GM21723 (cell line): ENCODE data around the gene CSAD.
"Not testable (repeated sequence)": the region's sequence is repeated elsewhere in the genome, so short reads cannot be mapped to it uniquely, and the experiment has no call there.

Experiments
- ATAC-seq: cut with Tn5 transposase; IDR thresholded peaks from one replicate; pipeline ENCODE4 v1.9.1; 2021; ENCODE audit warnings: mild to moderate bottlenecking, moderate library complexity; ENCODE audit not compliant: unreplicated experiment

The CSAD gene

DNA sequence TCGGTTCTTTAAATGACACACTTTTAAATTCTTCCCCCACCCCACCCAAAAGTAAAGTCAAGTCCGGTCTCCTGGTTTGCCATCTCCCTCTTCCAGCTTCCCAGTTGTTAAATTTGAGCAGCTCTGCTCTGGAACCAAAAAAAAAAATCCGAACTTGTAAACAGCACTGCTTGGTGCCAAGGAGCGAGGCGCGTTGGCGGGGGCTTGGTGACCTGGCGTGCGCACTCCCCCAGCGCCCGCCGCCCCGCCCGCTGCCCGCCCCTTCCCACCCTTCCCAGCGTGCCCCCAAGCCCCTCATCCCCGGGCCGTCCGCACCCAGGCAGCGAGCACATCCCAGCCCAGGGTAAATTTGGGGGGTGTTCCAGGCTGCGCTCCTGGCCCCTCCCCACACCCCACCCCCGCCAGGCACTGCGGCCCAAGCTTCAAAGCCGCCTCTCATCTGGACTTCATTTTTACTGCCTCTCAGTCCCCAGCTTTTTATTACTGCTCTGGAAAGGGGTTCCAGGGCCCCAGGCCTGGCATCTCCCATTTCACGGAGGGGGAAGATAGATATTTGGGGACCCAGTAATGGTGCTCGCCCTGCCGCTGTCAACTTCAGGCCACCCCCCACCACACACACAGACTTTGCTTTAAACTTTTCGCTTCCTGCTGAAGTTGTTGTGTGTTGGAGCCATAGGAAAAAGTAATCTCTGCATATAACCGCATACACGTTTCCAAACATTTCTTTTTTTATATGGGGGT is 38.0 kb upstream of the CSAD start:
- no peak for ATAC-seq

DNA sequence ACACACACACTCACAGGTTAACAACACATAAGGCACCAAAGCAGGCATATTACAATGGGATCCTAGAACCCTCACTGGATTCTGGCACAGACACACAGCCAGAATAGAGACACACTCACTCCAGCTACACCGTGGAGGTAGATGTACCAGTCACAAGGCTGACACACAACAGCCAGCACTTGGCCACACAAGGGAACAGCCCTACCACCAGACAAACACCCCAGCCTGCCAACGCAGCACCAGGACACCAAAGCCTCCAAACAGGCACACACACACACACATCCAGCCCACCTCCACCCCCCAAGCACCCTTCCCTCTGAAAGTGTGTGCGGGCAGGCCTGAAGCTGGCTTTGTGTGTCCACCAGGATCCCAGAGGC is 37.2 kb upstream of the CSAD start:
- no peak for ATAC-seq

DNA sequence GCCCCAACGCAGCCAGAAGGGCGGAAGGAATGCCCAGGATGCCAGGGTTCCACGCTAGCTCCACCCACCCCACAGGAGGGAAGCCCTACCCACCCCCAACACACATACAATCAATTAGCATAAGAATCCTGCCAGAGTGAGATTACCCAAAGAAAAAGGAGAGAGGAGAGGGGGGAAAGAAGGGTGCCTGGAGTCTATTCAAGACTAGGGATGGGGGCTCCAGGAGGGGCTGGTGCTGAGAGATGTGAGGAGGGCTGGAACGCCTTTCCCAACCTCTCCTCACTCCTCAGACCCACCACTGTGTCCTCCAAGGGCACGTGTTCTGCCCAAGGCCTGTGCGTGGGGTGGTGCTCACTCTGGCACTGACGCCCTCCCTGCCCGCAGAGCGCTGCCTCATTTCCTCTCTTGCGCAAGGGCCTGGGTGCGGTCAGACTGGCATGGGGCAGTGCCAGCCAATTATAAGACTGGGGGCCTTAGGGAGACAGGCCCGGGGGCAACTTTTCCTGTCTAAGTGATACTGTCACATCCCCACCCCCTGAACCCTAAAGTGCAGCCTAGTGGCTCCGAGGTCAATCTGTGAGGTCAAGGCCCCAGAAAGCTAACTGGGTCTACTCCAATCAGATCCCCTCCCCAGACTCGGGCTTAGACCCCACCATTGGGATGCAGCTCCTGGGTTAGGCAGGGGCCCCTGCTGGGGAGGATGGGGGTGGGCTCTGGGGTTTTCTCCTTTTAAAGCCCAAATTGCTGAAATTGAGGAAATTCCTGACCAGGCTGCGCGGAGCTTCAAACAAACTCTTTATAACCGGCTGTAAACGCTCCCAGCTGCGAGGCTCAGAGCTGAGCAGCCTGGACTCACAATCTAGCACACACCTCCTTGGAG is 36.6 kb upstream of the CSAD start:
- no peak for ATAC-seq

DNA sequence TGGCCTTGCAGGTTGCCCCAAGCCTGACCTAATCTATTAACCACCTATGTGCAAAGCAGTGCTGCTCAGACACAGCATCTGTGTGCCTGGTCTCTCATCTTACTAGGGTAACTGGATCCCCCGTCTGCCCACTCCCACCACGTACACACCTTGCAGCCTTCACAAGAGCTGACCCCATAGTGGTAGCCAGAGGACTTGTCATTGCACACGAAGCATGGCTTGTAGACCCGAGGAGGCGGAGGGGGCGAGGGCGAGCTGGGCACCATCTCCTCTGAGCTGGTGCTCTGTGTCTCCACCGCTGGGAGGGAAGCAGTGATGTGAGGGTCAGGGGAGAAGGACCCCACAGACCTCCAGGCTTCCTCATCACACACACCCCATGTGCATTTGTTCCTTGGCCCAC is 34.8 kb upstream of the CSAD start:
- no peak for ATAC-seq

DNA sequence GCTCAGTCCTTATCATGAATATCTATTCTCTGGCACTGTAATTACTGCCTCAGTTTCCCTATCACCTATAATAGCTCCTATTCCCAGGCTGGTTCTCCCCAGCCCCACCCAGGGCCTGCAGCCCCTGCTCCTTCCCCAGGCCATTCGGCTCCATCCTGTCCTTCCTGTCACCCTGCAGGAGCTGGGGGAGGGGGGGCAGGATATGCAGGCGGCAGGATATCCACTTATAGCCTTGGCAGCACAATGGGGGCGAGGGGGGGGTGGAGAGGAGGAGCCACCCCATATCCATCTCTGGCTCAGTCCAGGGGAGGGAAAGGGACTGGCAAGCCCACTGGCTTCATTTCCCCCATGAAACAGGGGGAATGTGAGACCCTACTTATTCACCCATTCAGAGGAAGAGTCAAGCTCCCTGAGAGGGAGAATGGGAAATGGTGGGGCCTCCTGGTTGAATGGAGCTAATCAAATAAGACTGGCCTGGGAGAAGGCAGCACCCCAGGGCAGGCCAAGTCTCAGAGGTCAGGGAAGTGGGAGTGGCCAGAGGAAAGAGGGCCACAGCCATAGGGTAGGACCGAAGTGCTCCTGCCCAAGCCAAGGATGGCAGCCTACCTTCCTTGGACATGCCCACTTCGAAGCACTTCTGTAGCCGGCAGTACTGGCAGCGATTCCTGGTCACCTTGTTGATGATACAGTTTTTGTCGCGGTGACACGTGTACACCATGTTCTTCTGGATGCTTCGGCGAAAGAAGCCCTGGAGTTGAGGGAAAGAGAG is 34.1 kb upstream of the CSAD start:
- no peak for ATAC-seq

DNA sequence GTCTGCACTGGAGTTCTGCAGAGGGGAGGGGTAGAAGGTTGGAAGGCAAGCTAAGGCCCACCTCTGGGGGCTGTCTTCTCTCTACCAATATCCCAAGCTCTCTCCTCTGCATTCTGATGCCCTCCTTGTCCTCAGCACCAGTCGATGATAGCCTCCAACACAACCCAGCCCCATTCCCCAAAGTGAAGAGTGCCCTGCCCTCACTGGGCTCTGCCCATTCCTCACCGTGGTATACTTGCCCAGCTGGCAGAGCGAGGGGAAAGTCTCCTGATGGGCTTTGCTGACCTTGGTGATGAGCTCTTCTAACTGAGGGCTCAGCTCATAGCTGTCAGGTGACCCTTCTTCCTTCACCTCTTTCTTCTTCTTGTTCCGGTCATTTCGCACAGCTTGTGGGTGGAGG is 33.5 kb upstream of the CSAD start:
- no peak for ATAC-seq

DNA sequence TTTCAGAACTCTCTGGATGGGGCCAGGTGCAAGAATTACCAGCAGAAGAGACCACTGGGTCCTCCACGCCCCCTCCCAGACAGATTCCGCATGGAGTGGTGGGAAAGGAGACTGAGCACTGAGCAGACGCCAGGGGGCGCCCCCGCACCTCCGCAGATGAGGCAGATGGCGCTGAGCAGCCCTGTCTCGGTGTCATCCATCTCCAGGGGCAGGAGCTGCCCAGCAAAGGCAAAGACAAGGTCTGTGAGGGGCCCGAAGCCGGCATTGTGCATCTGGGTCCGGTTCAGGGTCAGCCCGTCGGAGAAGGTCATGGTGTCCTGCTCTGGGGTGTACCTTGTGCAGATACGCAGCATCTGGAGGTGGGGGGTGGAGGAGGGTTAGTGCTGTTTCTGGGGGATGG is 32.6 kb upstream of the CSAD start:
- ATAC-seq: peak; percentile 43

DNA sequence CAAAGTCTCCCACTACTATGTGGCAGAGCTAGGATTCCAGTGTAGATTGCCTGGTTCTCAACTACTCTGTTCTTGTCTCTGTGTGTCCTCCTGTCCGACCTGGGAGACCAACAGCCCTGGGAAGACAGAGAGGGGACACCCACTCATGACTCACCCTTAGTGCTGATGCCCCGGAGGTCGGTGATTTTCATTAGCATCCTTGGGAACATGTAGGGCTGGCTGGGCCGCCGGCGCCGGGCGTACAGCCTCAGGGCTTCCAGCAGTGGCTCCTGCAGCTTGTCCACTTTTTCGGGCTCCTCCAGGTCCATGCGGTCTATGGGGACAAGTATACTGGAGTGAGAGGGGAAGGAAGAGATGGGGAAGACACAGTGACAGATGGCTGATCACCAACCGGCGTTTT is 32.2 kb upstream of the CSAD start:
- no peak for ATAC-seq

DNA sequence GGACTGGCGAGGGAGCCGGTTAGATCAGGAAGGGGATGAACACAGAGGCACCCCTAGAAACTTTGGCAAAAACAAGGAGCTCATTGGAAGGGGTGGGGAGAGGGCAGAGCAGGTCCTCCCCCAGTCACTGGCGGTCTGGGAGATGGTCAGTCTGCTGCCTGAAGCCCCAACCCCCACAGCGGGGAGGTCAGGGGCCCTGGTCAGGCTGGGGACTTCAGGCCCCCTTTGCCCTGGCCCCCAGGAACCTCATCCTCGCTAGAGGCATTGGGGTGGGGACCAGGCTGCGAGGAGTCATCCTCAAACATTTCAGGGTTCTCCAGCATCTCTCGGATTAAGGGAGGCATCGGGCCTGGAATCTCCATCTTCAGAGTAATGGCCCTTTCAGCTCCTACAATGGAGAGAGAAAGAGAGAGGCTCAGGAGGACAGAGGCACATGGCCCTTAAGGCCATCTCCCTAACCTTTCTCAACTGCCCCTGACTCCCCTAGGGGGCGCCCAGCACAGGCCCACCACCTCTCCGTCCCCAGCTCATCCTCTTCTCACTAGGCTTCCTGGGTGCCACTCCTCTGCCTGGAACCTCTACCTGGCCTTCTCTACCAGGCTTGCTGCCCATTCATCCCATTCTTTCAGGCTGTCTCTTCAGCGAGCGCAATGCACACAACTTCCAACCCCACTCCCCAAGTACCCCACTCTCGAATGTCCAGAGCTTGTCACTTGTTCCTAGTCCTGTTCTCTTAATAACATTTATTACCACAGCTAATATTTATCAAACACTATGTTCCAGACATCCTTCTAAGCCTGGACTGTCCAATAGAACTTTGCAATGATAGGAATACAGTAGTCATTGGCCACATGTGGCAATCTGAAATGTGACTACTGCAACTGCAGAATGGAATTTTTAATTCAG is 31.0 kb upstream of the CSAD start:
- ATAC-seq: no peak

DNA sequence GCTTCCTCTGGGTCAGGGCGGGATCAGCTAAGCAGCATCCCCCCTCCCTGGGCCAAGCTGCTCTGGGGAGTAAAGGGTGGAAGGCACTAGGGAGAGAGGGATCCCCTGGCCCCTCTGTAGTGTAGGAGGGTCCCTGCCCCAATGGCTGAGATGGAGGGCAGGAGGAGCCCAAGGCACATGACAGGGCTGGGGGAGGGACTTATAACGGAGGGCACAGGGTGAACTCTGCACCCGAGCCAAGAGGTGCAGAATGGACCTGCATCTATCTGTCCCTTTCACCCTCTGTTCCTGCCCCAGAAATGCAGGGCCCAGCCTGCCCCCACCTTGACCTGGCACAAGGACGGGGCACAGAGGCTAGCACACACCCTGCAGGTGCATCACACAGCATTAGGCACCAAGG is 30.1 kb upstream of the CSAD start:
- no peak for ATAC-seq

DNA sequence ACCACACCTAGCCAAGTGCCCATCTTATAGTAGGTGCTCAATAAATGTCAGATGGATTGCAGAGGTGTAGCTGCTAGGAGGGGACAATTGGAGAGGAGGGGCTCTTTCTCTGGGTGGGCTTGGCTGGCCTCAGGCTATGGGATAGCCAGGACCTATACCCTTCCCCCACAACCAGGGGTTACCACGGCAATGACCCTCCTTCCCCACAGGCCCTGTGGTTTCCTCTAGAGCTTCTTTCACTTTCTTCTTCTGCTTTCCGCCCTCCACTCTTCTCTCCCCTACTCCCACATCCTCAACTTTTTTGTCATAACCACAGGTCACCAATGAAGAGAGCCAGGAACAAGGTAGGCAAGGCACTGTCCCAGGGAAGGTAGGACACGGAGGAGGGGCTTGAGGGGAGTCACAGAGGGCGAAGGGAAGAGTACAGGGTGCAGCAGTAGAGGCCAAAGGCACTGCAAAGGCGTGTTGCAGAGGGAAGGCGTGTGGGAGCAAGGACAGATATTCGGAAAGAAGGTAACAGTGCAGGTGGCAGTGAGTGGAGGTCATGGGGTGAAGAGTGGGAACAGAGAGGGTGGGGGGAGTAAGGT is 28.2 kb upstream of the CSAD start:
- ATAC-seq: peak; percentile 50

DNA sequence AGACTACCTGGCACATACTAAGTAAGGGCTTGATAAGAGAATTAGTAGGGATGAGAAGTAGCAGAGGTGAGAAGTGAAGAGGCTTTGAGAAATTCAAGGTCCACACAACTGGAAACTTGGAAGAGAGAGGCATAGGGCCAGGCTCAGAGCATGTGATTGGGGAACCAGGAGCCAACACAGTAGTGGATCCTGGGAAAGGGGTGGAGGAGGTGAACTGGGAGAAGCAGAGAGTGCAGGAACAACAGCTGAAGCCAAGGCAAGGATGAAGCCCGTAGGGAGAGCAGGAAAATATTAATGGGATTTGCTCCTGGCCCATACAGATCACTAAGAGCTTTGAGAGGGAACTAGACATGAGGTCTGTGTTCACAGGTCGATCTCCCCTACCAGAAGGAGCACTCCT is 27.7 kb upstream of the CSAD start:
- ATAC-seq: no peak

DNA sequence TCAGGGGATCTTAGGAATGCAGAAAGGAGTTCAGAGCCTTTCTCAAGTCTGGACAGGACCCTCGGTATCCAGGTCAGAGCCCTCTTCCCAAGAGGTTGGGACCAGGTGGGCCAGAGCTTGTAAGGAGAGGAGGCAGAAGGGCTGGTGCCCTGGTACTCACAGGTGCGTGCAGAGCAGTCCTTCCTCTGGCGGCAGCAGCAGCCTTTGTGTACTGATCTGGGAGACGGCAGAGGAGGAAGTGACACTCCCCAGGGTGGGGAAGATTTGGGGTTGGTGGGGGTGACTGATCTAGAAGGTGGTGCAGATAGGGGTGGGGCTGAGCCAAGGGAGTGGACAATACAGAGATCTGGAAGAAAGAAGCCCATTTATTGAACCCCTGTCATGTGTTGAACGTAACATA is 26.3 kb upstream of the CSAD start, which contains the start of gene ITGB7:
Gene ITGB7 (minus strand): TSS at position 210 of the 400 bp plus-strand sequence. CDS start 6,808 bp downstream, outside the sequence.
- ATAC-seq: peak; percentile 50

DNA sequence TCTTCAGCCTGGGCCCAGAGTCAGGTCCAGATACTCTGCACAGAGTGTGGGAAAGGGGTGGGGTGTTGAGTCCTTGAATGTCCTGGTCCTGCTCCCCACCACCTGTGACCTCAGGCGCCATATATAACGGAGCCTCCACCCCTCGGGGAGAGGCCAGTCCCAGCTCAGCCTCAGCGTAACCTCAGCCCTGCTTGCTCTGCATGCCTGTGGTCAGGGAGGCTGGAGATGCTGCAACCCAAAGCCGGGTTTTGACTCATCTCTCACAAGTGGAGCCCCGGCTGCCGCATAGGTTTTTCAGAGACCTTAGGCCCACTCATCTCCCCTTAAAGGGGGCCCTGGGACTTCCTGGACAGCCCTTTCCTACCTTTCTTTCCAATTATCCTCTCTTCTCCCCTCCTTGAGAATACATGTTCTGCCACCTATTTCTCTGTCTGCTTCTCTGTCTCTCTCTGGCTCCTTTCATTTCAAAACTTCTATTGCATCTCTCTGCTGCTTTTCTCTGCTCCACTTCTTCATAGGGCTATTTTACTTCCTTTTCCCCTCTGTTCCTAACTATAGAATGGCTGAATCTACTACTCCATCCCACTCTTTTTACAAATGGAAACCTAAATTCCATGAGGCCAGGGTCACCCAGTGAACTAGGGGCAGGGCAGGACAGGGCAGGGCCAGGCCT is 25.2 kb upstream of the CSAD start:
- peak; percentile 65 for ATAC-seq

DNA sequence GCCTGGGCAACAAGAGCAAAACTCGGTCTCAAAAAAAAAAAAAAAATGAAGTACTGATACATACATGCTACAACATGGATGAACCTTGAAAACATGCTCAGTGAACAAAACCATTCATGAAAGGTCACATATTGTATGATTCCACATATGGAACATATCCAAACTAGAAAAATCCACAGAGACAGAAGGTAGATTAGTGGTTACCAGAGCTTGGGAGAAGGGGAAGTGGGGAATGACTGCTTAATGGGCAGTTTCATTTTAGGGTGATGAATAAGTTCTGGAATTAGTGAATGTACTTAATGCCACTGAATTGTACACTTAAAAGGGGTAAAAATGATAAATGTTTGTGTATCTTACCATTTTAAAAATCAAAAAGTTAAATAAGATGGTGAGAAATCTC is 23.6 kb upstream of the CSAD start:
- no peak for ATAC-seq

DNA sequence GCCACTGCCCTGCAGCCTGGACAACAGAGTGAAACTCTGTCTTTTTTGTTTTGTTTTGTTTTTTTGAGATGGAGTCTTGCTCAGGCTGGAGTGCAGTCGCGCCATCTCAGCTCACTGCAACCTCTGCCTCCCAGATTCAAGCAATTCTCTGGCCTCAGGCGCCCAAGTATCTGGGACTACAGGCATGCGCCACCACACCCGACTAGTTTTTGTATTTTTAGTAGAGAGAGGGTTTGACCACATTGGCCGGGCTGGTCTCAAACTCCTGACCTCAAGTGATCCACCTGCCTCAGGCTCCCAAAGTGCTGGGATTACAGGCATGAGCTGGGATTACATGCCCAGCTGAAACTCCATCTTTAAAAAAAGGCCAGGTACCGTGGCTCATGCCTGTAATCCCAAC is 21.6 kb upstream of the CSAD start:
- not testable (repeated sequence) for ATAC-seq

DNA sequence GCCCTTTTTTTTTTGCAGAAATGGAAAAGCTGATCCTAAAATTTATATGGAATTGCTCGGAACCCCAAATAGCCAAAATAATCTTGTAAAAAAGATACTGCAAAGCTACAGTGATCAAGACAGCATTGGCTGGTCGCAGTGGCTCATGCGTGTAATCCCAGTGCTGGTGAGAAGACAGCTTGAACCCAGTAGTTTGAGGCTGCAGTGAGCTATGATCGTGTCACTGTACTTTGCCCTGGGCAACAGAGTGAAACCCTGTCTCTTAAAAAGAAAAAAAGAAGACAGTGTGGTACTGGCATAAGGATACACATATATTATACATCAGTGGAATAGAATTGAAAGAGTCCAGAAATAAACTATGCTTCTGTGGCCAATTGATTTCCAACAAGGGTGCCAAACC is 20.9 kb upstream of the CSAD start:
- no peak for ATAC-seq

DNA sequence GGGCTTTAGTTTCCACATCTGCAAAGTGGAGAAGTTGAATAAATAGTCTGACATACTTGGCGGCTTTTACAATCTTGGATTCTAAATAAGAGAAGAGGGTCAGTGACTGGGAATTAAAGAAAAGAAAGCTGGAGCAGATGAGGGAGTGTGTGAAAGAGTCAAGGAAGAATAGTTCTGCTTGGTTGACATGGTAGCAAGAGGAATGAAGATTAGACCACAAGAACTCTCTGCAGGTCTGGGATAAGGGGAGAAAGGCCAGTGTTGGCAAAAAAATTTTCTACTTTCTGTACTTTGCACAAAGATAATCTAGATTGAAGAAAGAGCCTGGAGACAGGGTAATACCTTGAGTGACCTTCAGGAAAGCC is 20.4 kb upstream of the CSAD start:
- no peak for ATAC-seq

DNA sequence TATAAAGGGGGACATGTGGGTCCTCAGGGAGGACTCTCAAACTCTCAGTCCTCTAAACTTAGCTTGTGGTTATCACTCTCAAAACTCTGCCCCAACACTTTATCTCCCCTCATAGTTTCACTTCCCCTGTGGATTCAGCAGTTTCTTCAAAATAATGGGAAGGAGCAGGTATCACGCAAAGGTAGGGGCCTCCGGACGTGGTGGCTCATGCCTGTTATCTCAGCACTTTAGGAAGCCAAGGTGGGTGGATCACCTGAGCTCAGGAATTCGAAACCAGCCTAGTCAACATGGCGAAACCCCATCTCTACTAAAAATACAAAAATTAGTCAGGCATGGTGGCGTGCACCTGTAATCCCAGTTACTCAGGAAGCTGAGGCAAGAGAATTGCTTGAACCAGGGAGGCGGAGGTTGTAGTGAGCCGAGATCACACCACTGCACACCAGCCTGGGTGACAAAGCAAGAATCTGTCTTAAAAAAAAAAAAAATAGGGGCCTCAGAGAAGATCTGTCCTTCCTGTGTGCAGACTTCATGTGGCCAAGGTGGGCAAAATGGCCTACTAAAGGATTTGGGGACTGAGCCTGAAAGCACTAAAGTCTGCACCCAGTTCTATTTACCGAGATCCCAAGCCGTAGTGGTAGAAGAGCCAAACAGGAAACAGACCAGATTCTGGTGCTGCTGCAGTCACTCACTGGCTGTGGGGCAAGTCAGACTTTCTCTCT is 19.9 kb upstream of the CSAD start:
- peak; percentile 58 for ATAC-seq
